GM12878 (cell line): ENCODE data around the gene IGLON5.

Experiments
- CEBPB ChIP-seq, 2 experiments: fragments of 150-350 bp in 1 of 2; IDR thresholded peaks; 2 replicates each; pipeline ENCODE4 v1.6.1; 2012 to 2014; ENCODE audit warnings: low read depth in 2 of 2, low read length in 2 of 2, borderline replicate concordance in 1 of 2, inconsistent platforms in 1 of 2
- CTCF ChIP-seq, 3 experiments: IDR thresholded peaks in 2 of 3; conservative IDR thresholded peaks in 1 of 3; 2 replicates each; pipeline ENCODE4 v1.5.1; 2011; ENCODE audit warnings: low read depth in 3 of 3, low read length in 3 of 3, mild to moderate bottlenecking in 3 of 3, control low read depth in 2 of 3, moderate library complexity in 2 of 3, inconsistent platforms in 1 of 3, mixed read lengths in 1 of 3; ENCODE audit not compliant: control insufficient read depth in 2 of 3, insufficient read depth in 1 of 3; ENCODE audit errors: extremely low read depth in 1 of 3
- EED ChIP-seq: sonication (generic); IDR thresholded peaks from 2 replicates; pipeline ENCODE4 v1.6.1; 2016; ENCODE audit warnings: antibody characterized with exemption, low read depth
- HDGF ChIP-seq: fragments of 450-650 bp; IDR thresholded peaks from 2 replicates; pipeline ENCODE4 v1.6.1; 2016; ENCODE audit warnings: antibody characterized with exemption
- JUND ChIP-seq: IDR thresholded peaks from 2 replicates; pipeline ENCODE4 v1.6.1; 2012; ENCODE audit warnings: low read depth, mild to moderate bottlenecking, low read length, improper control_type of control experiment, moderate library complexity
- POLR2A ChIP-seq: IDR thresholded peaks from 2 replicates; pipeline ENCODE4 v1.6.1; 2011; ENCODE audit warnings: low read depth, mild to moderate bottlenecking, low read length
- RAD21 ChIP-seq: IDR thresholded peaks from 2 replicates; pipeline ENCODE4 v1.6.1; 2011; ENCODE audit warnings: mild to moderate bottlenecking, low read depth, low read length, moderate library complexity; ENCODE audit not compliant: insufficient read depth
- SRF ChIP-seq, 2 experiments: IDR thresholded peaks; 2 replicates each; pipeline ENCODE4 v1.6.1; 2011; ENCODE audit warnings: low read depth in 2 of 2, low read length in 2 of 2, mild to moderate bottlenecking in 1 of 2, moderate library complexity in 1 of 2

GRCh38 chr19:51372649-51373504 lies 61.4 kb downstream of the IGLON5 start, which contains the start of gene NKG7:
- TF ChIP-seq RAD21, result 0 out of 2 replicates have a peak, but pooled peaks have one; percentile 3
- peak; percentile 61 for TF ChIP-seq POLR2A
- TF ChIP-seq EED, result peak; percentile 89
- no peak for TF ChIP-seq CTCF (IDR thresholded peaks at IDR 0.05 in 2 of 3, conservative IDR thresholded peaks at IDR 0.05 in 1 of 3; ENCODE audit: control insufficient read depth in 2 of 3, extremely low read depth in 1 of 3, insufficient read depth in 1 of 3, low read depth in 3 of 3, low read length in 3 of 3)
- no peak for TF ChIP-seq CEBPB (IDR thresholded peaks at IDR 0.05; ENCODE audit: borderline replicate concordance in 1 of 2, low read depth in 2 of 2, low read length in 2 of 2)
- peak in 1 of 2 experiments; percentile 76; a peak in 1 of 4 replicates for TF ChIP-seq SRF (IDR thresholded peaks at IDR 0.05; ENCODE audit: low read depth in 2 of 2, low read length in 2 of 2)
- no peak for TF ChIP-seq JUND
- TF ChIP-seq HDGF, result 0 out of 2 replicates have a peak, but pooled peaks have one; percentile 36
